ENCODE measurements around the gene CDK13. TPM values are rescaled to one million over a fixed set of nuclear protein-coding genes. Genes with fewer than 3 reads are reported as not detected.

Gene CDK13
- total RNA-seq, 1 donor from 2014 or later, result 53.2 TPM

GRCh38 chr7:39952374-39952773 lies 2.3 kb downstream of the CDK13 start:
- H3K27ac Mint-ChIP-seq (ENCODE audit: unreplicated experiment), result peak overlapping the region; percentile 91
- peaks cover 15% of the 10 kb centered on the region for H3K9me3 Mint-ChIP-seq (ENCODE audit: unreplicated experiment)
- TF ChIP-seq CTCF (IDR thresholded peaks at IDR 0.05; ENCODE audit: partially characterized antibody, unreplicated experiment), result no peak
- H3K27me3 Mint-ChIP-seq (ENCODE audit: unreplicated experiment), result peaks cover 12% of the 10 kb centered on the region
- no peak for DNase-seq
- peak overlapping the region; percentile 97 for H3K4me3 Mint-ChIP-seq (ENCODE audit: unreplicated experiment)
- no peaks in the 10 kb centered on the region for H3K36me3 Mint-ChIP-seq (ENCODE audit: unreplicated experiment)
- peaks cover 17% of the 10 kb centered on the region for H3K4me1 Mint-ChIP-seq (ENCODE audit: low read depth, unreplicated experiment)

- peaks cover 15% of the 10 kb centered on the region for H3K9me3 Mint-ChIP-seq (ENCODE audit: unreplicated experiment)
- no peak for DNase-seq
- peak overlapping the region; percentile 97 for H3K4me3 Mint-ChIP-seq (ENCODE audit: unreplicated experiment)
- H3K27me3 Mint-ChIP-seq (ENCODE audit: unreplicated experiment), result peaks cover 12% of the 10 kb centered on the region
- peaks cover 17% of the 10 kb centered on the region for H3K4me1 Mint-ChIP-seq (ENCODE audit: low read depth, unreplicated experiment)
- no peak overlapping the region for H3K27ac Mint-ChIP-seq (ENCODE audit: unreplicated experiment)
- no peaks in the 10 kb centered on the region for H3K36me3 Mint-ChIP-seq (ENCODE audit: unreplicated experiment)
- TF ChIP-seq CTCF (IDR thresholded peaks at IDR 0.05; ENCODE audit: partially characterized antibody, unreplicated experiment), result no peak
These were observed 2.7 kb downstream of the CDK13 start for GRCh38 chr7:39952803-39953202.

GRCh38 chr7:39954694-39955093 lies 4.6 kb downstream of the CDK13 start:
- peaks cover 12% of the 10 kb centered on the region for H3K4me1 Mint-ChIP-seq (ENCODE audit: low read depth, unreplicated experiment)
- no peaks in the 10 kb centered on the region for H3K36me3 Mint-ChIP-seq (ENCODE audit: unreplicated experiment)
- H3K27ac Mint-ChIP-seq (ENCODE audit: unreplicated experiment), result no peak overlapping the region
- peak overlapping the region; percentile 22 for H3K4me3 Mint-ChIP-seq (ENCODE audit: unreplicated experiment)
- no peak for TF ChIP-seq CTCF (IDR thresholded peaks at IDR 0.05; ENCODE audit: partially characterized antibody, unreplicated experiment)
- DNase-seq, result no peak
- H3K9me3 Mint-ChIP-seq (ENCODE audit: unreplicated experiment), result peaks cover 5% of the 10 kb centered on the region
- H3K27me3 Mint-ChIP-seq (ENCODE audit: unreplicated experiment), result peaks cover 4% of the 10 kb centered on the region

- peaks cover 9% of the 10 kb centered on the region for H3K4me1 Mint-ChIP-seq (ENCODE audit: low read depth, unreplicated experiment)
- H3K9me3 Mint-ChIP-seq (ENCODE audit: unreplicated experiment), result peaks cover 5% of the 10 kb centered on the region
- H3K27me3 Mint-ChIP-seq (ENCODE audit: unreplicated experiment), result peaks cover 5% of the 10 kb centered on the region
- no peak for TF ChIP-seq CTCF (IDR thresholded peaks at IDR 0.05; ENCODE audit: partially characterized antibody, unreplicated experiment)
- H3K36me3 Mint-ChIP-seq (ENCODE audit: unreplicated experiment), result no peaks in the 10 kb centered on the region
- H3K4me3 Mint-ChIP-seq (ENCODE audit: unreplicated experiment), result no peak overlapping the region
- DNase-seq, result no peak
- no peak overlapping the region for H3K27ac Mint-ChIP-seq (ENCODE audit: unreplicated experiment)
These were observed 8.0 kb downstream of the CDK13 start for GRCh38 chr7:39958038-39958437.

- no peak for TF ChIP-seq CTCF (IDR thresholded peaks at IDR 0.05; ENCODE audit: partially characterized antibody, unreplicated experiment)
- H3K4me3 Mint-ChIP-seq (ENCODE audit: unreplicated experiment), result no peak overlapping the region
- H3K4me1 Mint-ChIP-seq (ENCODE audit: low read depth, unreplicated experiment), result no peaks in the 10 kb centered on the region
- peaks cover 4% of the 10 kb centered on the region for H3K27me3 Mint-ChIP-seq (ENCODE audit: unreplicated experiment)
- no peaks in the 10 kb centered on the region for H3K36me3 Mint-ChIP-seq (ENCODE audit: unreplicated experiment)
- peaks cover 5% of the 10 kb centered on the region for H3K9me3 Mint-ChIP-seq (ENCODE audit: unreplicated experiment)
- no peak overlapping the region for H3K27ac Mint-ChIP-seq (ENCODE audit: unreplicated experiment)
- DNase-seq, result no peak
These were observed 17.5 kb downstream of the CDK13 start for GRCh38 chr7:39967406-39968161.

Measured in glutamatergic neuron (in vitro differentiated cells).